Activated CD8-positive, alpha-beta memory T cell treated with anti-CD3 and anti-CD28 coated beads for 1 hour (primary cell): ENCODE measurements around the gene CIRBP.
"Not testable (repeated sequence)": the region's sequence is repeated elsewhere in the genome, so short reads cannot be mapped to it uniquely, and the experiment has no call there.

Experiments
- DNase-seq, 2 donors: peaks; one replicate each; pipeline ENCODE4 v3.0.0-alpha.2; 2020; ENCODE audit warnings: low read depth in 1 of 2; ENCODE audit errors: extremely low read depth in 1 of 2

Gene CIRBP

GRCh38 chr19:1307755-1308303, 38.7 kb downstream of the CIRBP start:
- DNase-seq: no peak

- no peak for DNase-seq
These were observed 39.6 kb downstream of the CIRBP start for GRCh38 chr19:1308718-1309117.

GRCh38 chr19:1309977-1310852, 41.1 kb downstream of the CIRBP start:
- no peak for DNase-seq

- no peak for DNase-seq
These were observed 41.7 kb downstream of the CIRBP start for GRCh38 chr19:1310853-1311180.

- DNase-seq: no peak
These were observed 42.5 kb downstream of the CIRBP start for GRCh38 chr19:1311543-1312091.

- DNase-seq: no peak
These were observed 43.9 kb downstream of the CIRBP start for GRCh38 chr19:1312767-1313694.

GRCh38 chr19:1313695-1314613, 44.8 kb downstream of the CIRBP start:
- DNase-seq: no peak

GRCh38 chr19:1315470-1316166, 46.5 kb downstream of the CIRBP start:
- no peak for DNase-seq

- DNase-seq: no peak
These were observed 47.3 kb downstream of the CIRBP start for GRCh38 chr19:1316466-1316865.

GRCh38 chr19:1317274-1318003, 48.3 kb downstream of the CIRBP start:
- no peak for DNase-seq

- DNase-seq: no peak
These were observed 49.7 kb downstream of the CIRBP start for GRCh38 chr19:1318678-1319471.

- DNase-seq: not testable (repeated sequence)
These were observed 51.1 kb downstream of the CIRBP start for GRCh38 chr19:1320282-1320650.

GRCh38 chr19:1321539-1321938, 52.4 kb downstream of the CIRBP start:
- DNase-seq: no peak

- no peak for DNase-seq
These were observed 53.3 kb downstream of the CIRBP start for GRCh38 chr19:1322198-1322981.

- DNase-seq: no peak
These were observed 55.2 kb downstream of the CIRBP start for GRCh38 chr19:1324249-1324805.
